Measurements from ENCODE around the gene SELENOP. TPM values are rescaled to one million over a fixed set of nuclear protein-coding genes. Genes with fewer than 3 reads are reported as not detected.

The SELENOP gene
- total and polyA plus RNA-seq, 9 of the 15 experiments (the other 6 are each of a cell fraction or from before 2014, with no cell fraction given) = 3.2 to 6.3 (median 4.5) TPM

DNA sequence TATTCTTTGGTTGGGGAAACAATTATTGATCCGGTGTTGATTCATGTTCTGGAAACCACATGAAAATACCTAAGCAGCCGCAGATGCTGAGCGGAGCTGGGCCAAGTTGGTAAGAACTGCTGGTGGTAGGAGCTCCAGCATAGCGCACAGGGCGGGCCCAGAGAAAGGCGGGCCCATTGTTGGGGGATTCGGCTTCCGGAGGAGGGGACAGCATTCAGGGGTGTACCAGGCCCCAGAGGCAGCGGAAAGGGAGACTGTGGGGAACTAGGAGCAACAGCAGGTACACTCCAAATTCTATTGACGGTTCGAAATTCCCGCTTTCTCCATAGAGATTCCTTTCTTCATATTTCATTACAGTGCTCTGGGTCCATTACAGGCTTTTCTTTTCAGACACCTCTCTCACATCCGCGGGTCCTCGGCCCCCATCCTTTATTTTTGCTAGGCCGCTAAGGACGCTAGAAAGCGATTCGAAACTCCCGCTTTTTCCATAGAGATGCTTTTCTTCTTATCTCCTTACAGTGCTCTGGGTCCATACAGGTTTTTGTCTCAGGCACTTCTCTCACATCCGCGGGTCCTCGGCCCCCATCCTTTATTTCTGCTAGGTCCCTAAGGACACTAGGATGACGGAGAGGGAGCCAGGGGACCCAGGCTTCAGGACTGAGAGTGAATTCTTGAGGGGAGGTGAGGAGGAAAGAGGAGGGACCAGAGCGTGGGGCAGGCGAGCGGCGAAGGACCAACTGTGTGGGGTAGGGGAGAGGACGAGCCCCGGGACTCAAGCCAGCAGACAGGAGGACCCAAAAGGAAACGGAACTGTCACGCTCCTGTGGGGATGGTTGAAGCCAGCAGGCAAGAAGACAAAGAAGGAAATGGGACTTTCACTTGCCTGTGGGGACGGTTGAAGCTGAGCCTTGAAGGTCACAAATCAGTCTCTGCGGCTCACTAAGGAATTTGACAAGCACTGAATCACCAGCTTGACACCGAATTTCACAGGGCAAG, 54.8 kb downstream of the SELENOP start, which contains the start of gene CCDC152 (continued):
- TF ChIP-seq, protein P1, sequence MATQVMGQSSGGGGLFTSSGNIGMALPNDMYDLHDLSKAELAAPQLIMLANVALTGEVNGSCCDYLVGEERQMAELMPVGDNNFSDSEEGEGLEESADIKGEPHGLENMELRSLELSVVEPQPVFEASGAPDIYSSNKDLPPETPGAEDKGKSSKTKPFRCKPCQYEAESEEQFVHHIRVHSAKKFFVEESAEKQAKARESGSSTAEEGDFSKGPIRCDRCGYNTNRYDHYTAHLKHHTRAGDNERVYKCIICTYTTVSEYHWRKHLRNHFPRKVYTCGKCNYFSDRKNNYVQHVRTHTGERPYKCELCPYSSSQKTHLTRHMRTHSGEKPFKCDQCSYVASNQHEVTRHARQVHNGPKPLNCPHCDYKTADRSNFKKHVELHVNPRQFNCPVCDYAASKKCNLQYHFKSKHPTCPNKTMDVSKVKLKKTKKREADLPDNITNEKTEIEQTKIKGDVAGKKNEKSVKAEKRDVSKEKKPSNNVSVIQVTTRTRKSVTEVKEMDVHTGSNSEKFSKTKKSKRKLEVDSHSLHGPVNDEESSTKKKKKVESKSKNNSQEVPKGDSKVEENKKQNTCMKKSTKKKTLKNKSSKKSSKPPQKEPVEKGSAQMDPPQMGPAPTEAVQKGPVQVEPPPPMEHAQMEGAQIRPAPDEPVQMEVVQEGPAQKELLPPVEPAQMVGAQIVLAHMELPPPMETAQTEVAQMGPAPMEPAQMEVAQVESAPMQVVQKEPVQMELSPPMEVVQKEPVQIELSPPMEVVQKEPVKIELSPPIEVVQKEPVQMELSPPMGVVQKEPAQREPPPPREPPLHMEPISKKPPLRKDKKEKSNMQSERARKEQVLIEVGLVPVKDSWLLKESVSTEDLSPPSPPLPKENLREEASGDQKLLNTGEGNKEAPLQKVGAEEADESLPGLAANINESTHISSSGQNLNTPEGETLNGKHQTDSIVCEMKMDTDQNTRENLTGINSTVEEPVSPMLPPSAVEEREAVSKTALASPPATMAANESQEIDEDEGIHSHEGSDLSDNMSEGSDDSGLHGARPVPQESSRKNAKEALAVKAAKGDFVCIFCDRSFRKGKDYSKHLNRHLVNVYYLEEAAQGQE (IDR thresholded peaks at IDR 0.05; ENCODE audit: borderline replicate concordance) = no peak
- TF ChIP-seq, protein P1 (CRISPR knock-in tag; IDR thresholded peaks at IDR 0.05; ENCODE audit: low read depth) = no peak
- no peak for TF ChIP-seq TEAD4 (IDR thresholded peaks at IDR 0.05; ENCODE audit: low read length)
- TF ChIP-seq TEAD4 (CRISPR knock-in tag; IDR thresholded peaks at IDR 0.05; ENCODE audit: borderline replicate concordance) = no peak
- TF ChIP-seq, protein P2, sequence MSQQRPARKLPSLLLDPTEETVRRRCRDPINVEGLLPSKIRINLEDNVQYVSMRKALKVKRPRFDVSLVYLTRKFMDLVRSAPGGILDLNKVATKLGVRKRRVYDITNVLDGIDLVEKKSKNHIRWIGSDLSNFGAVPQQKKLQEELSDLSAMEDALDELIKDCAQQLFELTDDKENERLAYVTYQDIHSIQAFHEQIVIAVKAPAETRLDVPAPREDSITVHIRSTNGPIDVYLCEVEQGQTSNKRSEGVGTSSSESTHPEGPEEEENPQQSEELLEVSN (IDR thresholded peaks at IDR 0.05; ENCODE audit: borderline replicate concordance in 1 of 2, extremely low read depth in 1 of 2, insufficient read depth in 1 of 2, insufficient read length in 1 of 2, low read depth in 1 of 2, low read length in 1 of 2, poor library complexity in 1 of 2, severe bottlenecking in 1 of 2) = peak; percentile 24 to 68
- TF ChIP-seq, protein P3, sequence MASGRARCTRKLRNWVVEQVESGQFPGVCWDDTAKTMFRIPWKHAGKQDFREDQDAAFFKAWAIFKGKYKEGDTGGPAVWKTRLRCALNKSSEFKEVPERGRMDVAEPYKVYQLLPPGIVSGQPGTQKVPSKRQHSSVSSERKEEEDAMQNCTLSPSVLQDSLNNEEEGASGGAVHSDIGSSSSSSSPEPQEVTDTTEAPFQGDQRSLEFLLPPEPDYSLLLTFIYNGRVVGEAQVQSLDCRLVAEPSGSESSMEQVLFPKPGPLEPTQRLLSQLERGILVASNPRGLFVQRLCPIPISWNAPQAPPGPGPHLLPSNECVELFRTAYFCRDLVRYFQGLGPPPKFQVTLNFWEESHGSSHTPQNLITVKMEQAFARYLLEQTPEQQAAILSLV (tag; IDR thresholded peaks at IDR 0.05) = no peak
- TF ChIP-seq, protein P4, sequence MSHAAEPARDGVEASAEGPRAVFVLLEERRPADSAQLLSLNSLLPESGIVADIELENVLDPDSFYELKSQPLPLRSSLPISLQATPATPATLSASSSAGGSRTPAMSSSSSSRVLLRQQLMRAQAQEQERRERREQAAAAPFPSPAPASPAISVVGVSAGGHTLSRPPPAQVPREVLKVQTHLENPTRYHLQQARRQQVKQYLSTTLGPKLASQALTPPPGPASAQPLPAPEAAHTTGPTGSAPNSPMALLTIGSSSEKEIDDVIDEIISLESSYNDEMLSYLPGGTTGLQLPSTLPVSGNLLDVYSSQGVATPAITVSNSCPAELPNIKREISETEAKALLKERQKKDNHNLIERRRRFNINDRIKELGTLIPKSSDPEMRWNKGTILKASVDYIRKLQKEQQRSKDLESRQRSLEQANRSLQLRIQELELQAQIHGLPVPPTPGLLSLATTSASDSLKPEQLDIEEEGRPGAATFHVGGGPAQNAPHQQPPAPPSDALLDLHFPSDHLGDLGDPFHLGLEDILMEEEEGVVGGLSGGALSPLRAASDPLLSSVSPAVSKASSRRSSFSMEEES (CRISPR knock-in tag; IDR thresholded peaks at IDR 0.05) = no peak
- TF ChIP-seq MTF1 (CRISPR knock-in tag; IDR thresholded peaks at IDR 0.05; ENCODE audit: borderline replicate concordance) = no peak
- peak; percentile 73; the same call in 1 of the 2 replicates for TF ChIP-seq DIDO1 (tag; IDR thresholded peaks at IDR 0.05; ENCODE audit: low read depth)
- no peak for TF ChIP-seq TBP (optimal IDR thresholded peaks at IDR 0.05; ENCODE audit: low read depth, low read length)

All from K562 (cell line).